Measurements from ENCODE around the gene ATXN7L2. TPM values are rescaled to one million over a fixed set of nuclear protein-coding genes. Genes with fewer than 3 reads are reported as not detected.

The ATXN7L2 gene
- total and polyA plus RNA-seq, 2 experiments from 2014 or later: 6.6 to 9.3 TPM

DNA sequence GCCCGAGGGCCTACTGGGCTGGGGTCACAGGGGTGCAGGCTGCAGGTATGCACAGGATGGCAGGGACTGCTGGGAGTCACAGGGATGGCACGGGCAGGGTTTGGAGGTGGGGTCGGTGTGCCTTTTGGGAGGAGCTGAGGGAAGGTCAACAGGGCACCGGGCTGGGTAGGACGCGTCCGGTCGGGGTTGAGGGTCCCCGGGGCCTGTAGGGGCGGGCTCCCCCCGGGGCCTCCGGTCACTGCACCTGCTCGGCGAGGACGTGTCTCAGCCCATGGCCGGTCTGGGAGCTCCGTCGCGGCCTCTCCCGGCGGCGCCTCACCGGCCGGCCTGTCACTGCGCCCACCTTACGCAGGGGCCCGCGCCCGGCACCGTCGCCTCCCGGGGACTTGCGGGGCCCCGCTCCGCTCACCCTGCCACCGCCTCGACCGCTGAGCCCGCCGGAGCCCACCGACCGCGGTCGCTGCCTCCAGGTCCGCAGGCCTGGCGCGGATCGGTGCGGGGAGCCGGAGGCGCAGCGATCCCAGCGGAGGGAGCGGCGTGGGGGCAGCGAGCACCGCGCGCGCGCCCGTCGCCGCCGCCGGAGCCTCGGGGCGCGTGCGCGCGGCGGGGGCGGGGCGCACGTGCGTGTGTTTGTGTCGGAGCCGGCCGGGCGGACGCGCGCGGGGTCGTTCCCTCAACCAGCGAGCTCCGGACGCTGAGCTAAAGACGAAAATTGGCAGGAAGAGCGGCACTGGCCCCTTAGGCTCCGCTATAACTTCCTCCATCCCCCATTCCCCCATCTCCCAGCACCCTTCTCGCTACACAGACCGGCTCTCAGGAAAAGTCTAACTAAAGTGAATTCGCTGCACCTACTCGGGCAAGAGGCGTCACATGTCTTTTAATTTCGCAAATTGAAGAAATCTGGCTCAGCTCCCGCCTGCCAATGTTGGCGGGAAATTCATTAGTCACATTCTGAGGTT is 25.8 kb downstream of the ATXN7L2 start, which contains the start of gene AMIGO1:
Gene AMIGO1, minus strand, starts transcription at position 552 of the 959 bp plus-strand sequence. CDS start 815 bp downstream, outside the sequence.
- TF ChIP-seq, protein P1, sequence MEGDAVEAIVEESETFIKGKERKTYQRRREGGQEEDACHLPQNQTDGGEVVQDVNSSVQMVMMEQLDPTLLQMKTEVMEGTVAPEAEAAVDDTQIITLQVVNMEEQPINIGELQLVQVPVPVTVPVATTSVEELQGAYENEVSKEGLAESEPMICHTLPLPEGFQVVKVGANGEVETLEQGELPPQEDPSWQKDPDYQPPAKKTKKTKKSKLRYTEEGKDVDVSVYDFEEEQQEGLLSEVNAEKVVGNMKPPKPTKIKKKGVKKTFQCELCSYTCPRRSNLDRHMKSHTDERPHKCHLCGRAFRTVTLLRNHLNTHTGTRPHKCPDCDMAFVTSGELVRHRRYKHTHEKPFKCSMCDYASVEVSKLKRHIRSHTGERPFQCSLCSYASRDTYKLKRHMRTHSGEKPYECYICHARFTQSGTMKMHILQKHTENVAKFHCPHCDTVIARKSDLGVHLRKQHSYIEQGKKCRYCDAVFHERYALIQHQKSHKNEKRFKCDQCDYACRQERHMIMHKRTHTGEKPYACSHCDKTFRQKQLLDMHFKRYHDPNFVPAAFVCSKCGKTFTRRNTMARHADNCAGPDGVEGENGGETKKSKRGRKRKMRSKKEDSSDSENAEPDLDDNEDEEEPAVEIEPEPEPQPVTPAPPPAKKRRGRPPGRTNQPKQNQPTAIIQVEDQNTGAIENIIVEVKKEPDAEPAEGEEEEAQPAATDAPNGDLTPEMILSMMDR (IDR thresholded peaks at IDR 0.05; ENCODE audit: poor library complexity): no peak
- DNase-seq (ENCODE audit: low spot score): peak; percentile 83

DNA sequence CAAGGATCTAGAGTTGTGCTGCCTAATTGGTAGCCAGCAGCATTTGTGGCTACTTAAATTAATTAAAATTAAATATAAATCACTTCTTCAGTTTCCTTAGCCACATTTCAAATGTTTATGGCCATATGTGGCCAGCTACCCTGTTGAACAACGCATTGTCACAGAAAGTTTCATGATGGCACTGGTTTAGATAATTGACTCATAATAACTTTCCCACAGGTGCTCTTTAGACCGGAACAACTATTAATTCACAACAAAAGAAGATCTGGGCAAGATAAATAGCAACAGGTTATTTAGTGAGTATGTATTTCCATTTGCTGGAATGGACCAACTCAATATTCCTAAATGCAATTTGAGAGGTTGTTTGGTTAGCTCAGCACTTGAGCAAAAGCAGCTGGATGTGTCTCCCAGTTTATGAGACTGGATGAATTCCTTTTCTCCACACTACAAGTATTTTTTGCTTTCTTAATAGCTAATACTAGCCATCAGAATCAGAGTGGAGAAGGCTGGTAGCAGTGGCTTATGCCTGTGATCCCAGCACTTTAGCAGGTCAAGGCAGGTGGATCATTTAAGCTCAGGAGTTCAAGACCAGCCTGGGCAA is 29.5 kb downstream of the ATXN7L2 start:
- no peak overlapping the region for H3K4me2 ChIP-seq
- WGBS (ENCODE audit: low lambda C conversion rate, missing lambda C conversion rate): 91% methylated on average over 2 of the region's 2 CpGs
- no peaks in the 10 kb centered on the region for H3K36me3 ChIP-seq (replicated peaks; ENCODE audit: insufficient read depth, low read depth)
- peaks cover 8% of the 10 kb centered on the region for H3K27me3 ChIP-seq
- H3K4me3 ChIP-seq: no peak overlapping the region
- no peak overlapping the region for H2AFZ ChIP-seq
- H3K4me1 ChIP-seq (ENCODE audit: insufficient read depth): peaks cover 11% of the 10 kb centered on the region
- H3K9me3 ChIP-seq (ENCODE audit: low read depth): no peaks in the 10 kb centered on the region
- H4K20me1 ChIP-seq (ENCODE audit: insufficient read depth, poor library complexity, severe bottlenecking): no peaks in the 10 kb centered on the region
- H3K79me2 ChIP-seq: no peaks in the 10 kb centered on the region
- no peaks in the 10 kb centered on the region for H3K9me2 ChIP-seq (replicated peaks; ENCODE audit: insufficient read depth)
- no peak overlapping the region for H3K27ac ChIP-seq
- TF ChIP-seq, protein P1 (IDR thresholded peaks at IDR 0.05; ENCODE audit: poor library complexity): no peak
- no peak for TF ChIP-seq EZH2 (IDR thresholded peaks at IDR 0.05; ENCODE audit: borderline replicate concordance)
- no peak for TF ChIP-seq EZH2phosphoT487 (IDR thresholded peaks at IDR 0.05; ENCODE audit: low read depth, severe bottlenecking, unreplicated experiment)
- DNase-seq (ENCODE audit: low spot score): no peak

More for the DNA sequence above, 25.8 kb downstream of the ATXN7L2 start, which contains the start of gene AMIGO1:
- peak within 1 kb of the TSS; percentile 97 for H3K4me2 ChIP-seq
- H3K9me3 ChIP-seq (ENCODE audit: low read depth): no peaks in the 10 kb centered on the region
- no peaks in the 10 kb centered on the region for H4K20me1 ChIP-seq (ENCODE audit: insufficient read depth, poor library complexity, severe bottlenecking)
- peak within 1 kb of the TSS; percentile 84 for H2AFZ ChIP-seq
- H3K36me3 ChIP-seq (replicated peaks; ENCODE audit: insufficient read depth, low read depth): no peaks in the 10 kb centered on the region
- H3K4me3 ChIP-seq: peak within 1 kb of the TSS; percentile 82
- H3K27me3 ChIP-seq: peaks cover 8% of the 10 kb centered on the region
- H3K9me2 ChIP-seq (replicated peaks; ENCODE audit: insufficient read depth): no peaks in the 10 kb centered on the region
- peaks cover 4% of the 10 kb centered on the region for H3K4me1 ChIP-seq (ENCODE audit: insufficient read depth)
- H3K79me2 ChIP-seq: no peaks in the 10 kb centered on the region
- no peak within 1 kb of the TSS for H3K27ac ChIP-seq
- 2% methylated on average over 75 of the region's 100 CpGs for WGBS (ENCODE audit: low lambda C conversion rate, missing lambda C conversion rate)

DNA sequence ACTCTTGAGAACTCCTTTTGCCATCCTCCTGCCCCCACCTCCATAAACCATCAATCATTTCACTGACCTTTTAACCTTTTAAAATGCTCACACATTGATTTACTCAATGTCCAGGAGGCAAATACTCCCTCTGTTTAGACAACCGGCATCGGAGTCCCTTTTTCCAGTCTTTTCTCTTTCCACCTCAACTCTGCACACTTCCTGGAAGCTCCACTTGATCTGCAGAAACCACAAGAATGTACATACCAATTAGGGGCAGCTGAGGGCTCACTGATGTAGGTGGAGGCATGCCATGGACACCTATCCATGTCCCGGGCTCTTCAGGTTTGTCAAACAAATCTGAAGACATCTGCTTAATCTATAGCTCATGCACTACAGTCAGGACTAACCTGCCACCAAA is 31.1 kb downstream of the ATXN7L2 start:
- H3K27me3 ChIP-seq: peaks cover 8% of the 10 kb centered on the region
- H3K27ac ChIP-seq: no peak overlapping the region
- no peaks in the 10 kb centered on the region for H3K79me2 ChIP-seq
- WGBS (ENCODE audit: low lambda C conversion rate, missing lambda C conversion rate): 54% methylated on average over 3 of the region's 3 CpGs
- H3K4me1 ChIP-seq (ENCODE audit: insufficient read depth): peaks cover 11% of the 10 kb centered on the region
- no peaks in the 10 kb centered on the region for H4K20me1 ChIP-seq (ENCODE audit: insufficient read depth, poor library complexity, severe bottlenecking)
- H3K36me3 ChIP-seq (replicated peaks; ENCODE audit: insufficient read depth, low read depth): no peaks in the 10 kb centered on the region
- H3K4me3 ChIP-seq: no peak overlapping the region
- no peak overlapping the region for H2AFZ ChIP-seq
- no peak for TF ChIP-seq EZH2 (IDR thresholded peaks at IDR 0.05; ENCODE audit: borderline replicate concordance)
- TF ChIP-seq EZH2phosphoT487 (IDR thresholded peaks at IDR 0.05; ENCODE audit: low read depth, severe bottlenecking, unreplicated experiment): no peak
- TF ChIP-seq, protein P1 (IDR thresholded peaks at IDR 0.05; ENCODE audit: poor library complexity): no peak
- no peaks in the 10 kb centered on the region for H3K9me3 ChIP-seq (ENCODE audit: low read depth)
- no peak overlapping the region for H3K4me2 ChIP-seq
- H3K9me2 ChIP-seq (replicated peaks; ENCODE audit: insufficient read depth): no peaks in the 10 kb centered on the region
- no peak for DNase-seq (ENCODE audit: low spot score)

All from hepatocyte (in vitro differentiated cells).